DOHH2 (cell line): ENCODE data around the gene KIAA0408.

Source experiments
- EZH2phosphoT487 ChIP-seq: fragments of 200-600 bp; sonication (generic); IDR thresholded peaks from 2 replicates; pipeline ENCODE4 v1.6.1; 2017; ENCODE audit warnings: borderline replicate concordance, mild to moderate bottlenecking, antibody characterized with exemption, low read length, moderate library complexity, mixed read lengths
- TF ChIP-seq, protein P1 (sequence below): fragments of 200-600 bp; sonication (generic); IDR thresholded peaks from one replicate; pipeline ENCODE4 v1.5.1; 2014; ENCODE audit warnings: antibody characterized with exemption, mild to moderate bottlenecking, low read depth, low read length; ENCODE audit not compliant: poor library complexity, severe bottlenecking

DNA sequence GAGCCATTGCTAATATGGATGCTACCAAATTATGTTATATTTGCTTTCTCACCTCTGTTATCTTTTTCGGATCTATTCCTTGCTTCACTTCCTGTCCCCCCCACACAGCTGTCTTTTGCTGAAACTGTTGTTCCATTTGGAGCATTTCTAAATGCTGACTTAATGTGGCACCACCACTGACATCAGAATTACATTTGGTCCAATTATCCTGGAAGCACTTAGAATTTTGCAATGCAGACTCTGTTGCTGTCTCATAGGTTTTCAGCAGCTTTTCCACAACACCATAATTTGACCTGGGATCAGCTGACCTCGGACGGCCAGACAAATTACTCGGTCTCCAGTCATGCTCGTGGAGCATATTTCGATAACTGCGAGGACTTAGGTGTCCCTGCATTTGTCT is 12.8 kb downstream of the KIAA0408 start:
- TF ChIP-seq, protein P1, sequence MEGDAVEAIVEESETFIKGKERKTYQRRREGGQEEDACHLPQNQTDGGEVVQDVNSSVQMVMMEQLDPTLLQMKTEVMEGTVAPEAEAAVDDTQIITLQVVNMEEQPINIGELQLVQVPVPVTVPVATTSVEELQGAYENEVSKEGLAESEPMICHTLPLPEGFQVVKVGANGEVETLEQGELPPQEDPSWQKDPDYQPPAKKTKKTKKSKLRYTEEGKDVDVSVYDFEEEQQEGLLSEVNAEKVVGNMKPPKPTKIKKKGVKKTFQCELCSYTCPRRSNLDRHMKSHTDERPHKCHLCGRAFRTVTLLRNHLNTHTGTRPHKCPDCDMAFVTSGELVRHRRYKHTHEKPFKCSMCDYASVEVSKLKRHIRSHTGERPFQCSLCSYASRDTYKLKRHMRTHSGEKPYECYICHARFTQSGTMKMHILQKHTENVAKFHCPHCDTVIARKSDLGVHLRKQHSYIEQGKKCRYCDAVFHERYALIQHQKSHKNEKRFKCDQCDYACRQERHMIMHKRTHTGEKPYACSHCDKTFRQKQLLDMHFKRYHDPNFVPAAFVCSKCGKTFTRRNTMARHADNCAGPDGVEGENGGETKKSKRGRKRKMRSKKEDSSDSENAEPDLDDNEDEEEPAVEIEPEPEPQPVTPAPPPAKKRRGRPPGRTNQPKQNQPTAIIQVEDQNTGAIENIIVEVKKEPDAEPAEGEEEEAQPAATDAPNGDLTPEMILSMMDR, result no peak
- no peak for TF ChIP-seq EZH2phosphoT487
